H1 (cell line): Measurements from ENCODE around the gene CISTR. TPM values are rescaled to one million over a fixed set of nuclear protein-coding genes. Genes with fewer than 3 reads are reported as not detected.

Experiments
- CTCF ChIA-PET: fragments of 300-600 bp; sonication (Branson Sonifier 250); formaldehyde crosslinking; loops from one replicate; lab custom pipeline; 2021; ENCODE audit not compliant: partially characterized antibody; lab: Charles Lee
- POLR2A ChIA-PET: fragments of 300-600 bp; sonication (Branson Sonifier 250); formaldehyde crosslinking; loops from one replicate; lab custom pipeline; 2021; ENCODE audit warnings: inconsistent platforms; ENCODE audit not compliant: partially characterized antibody; lab: Charles Lee
- DNase-seq, 2 experiments: peaks; one replicate each; pipeline versions ENCODE4 v3.0.0 to v3.0.0-alpha.2; 2010 to 2022; ENCODE audit warnings: low spot score in 2 of 2, low read depth in 1 of 2, mixed read lengths in 1 of 2
- FAIRE-seq: peaks from 2 replicates; lab custom pipeline; 2011; peaks lifted over from hg19 to GRCh38; lab: Jason Lieb, UNC
- H2AFZ ChIP-seq: 2 replicates; pipeline ENCODE4 v1.8.1; 2012; ENCODE audit warnings: low read length, inconsistent platforms
- H2AK5ac ChIP-seq: 2 replicates; pipeline ENCODE4 v1.6.1; 2013; ENCODE audit warnings: low read depth, low read length
- H2BK120ac ChIP-seq: replicated peaks from 2 replicates; pipeline ENCODE3; 2013; ENCODE audit warnings: low read depth, low read length, inconsistent platforms
- H2BK12ac ChIP-seq: 2 replicates; pipeline ENCODE4 v1.6.1; 2013; ENCODE audit warnings: low read depth, low read length
- H2BK15ac ChIP-seq: 2 replicates; pipeline ENCODE4 v1.6.1; 2013; ENCODE audit warnings: low read length
- H2BK20ac ChIP-seq: 2 replicates; pipeline ENCODE4 v1.6.1; 2013; ENCODE audit warnings: low read length
- H2BK5ac ChIP-seq: 2 replicates; pipeline ENCODE4 v1.6.1; 2013; ENCODE audit warnings: low read depth, low read length
- H3K14ac ChIP-seq: 2 replicates; pipeline ENCODE4 v1.6.1; 2013; ENCODE audit warnings: inconsistent platforms; ENCODE audit not compliant: insufficient read length
- H3K18ac ChIP-seq: 2 replicates; pipeline ENCODE4 v1.6.1; 2013; ENCODE audit warnings: low read length; ENCODE audit errors: extremely low read depth
- H3K23ac ChIP-seq: 2 replicates; pipeline ENCODE4 v1.6.1; 2013; ENCODE audit warnings: inconsistent platforms; ENCODE audit not compliant: insufficient read length
- H3K23me2 ChIP-seq: 2 replicates; pipeline ENCODE4 v1.6.1; 2013; ENCODE audit warnings: low read depth, low read length
- H3K27ac ChIP-seq: 2 replicates; pipeline ENCODE4 v1.6.1; 2011; ENCODE audit warnings: low read depth, low read length, inconsistent platforms
- H3K27me3 ChIP-seq, 4 experiments: replicated peaks in 1 of 4; 1 replicate in 1 of 4; 2 replicates in 3 of 4; pipeline versions ENCODE4 v1.6.1 to v1.8.1; 2011 to 2013; ENCODE audit warnings: low read length in 3 of 4, mild to moderate bottlenecking in 3 of 4, inconsistent platforms in 2 of 4, mixed read lengths in 2 of 4, moderate library complexity in 1 of 4; ENCODE audit not compliant: control insufficient read depth in 3 of 4, insufficient read depth in 3 of 4; ENCODE audit errors: extremely low read depth in 1 of 4
- H3K36me3 ChIP-seq, 4 experiments: 2 replicates each; pipeline versions ENCODE4 v1.6.1 to v1.8.1; 2011 to 2013; ENCODE audit warnings: mild to moderate bottlenecking in 4 of 4, low read length in 3 of 4, moderate library complexity in 2 of 4, control low read depth in 1 of 4, inconsistent platforms in 1 of 4; ENCODE audit not compliant: insufficient read depth in 4 of 4, control insufficient read depth in 2 of 4
- H3K4ac ChIP-seq: replicated peaks from 2 replicates; pipeline ENCODE3; 2013; ENCODE audit warnings: low read length, low read depth, mixed read lengths, inconsistent platforms; ENCODE audit not compliant: insufficient read length
- H3K4me1 ChIP-seq, 4 experiments: replicated peaks in 1 of 4; 1 replicate in 1 of 4; 2 replicates in 3 of 4; pipeline versions ENCODE4 v1.6.1 to v1.8.1; 2011 to 2013; ENCODE audit warnings: low read length in 3 of 4, inconsistent platforms in 2 of 4, mixed read lengths in 1 of 4; ENCODE audit not compliant: insufficient read depth in 4 of 4, control insufficient read depth in 3 of 4
- H3K4me2 ChIP-seq, 2 experiments: 2 replicates each; pipeline versions ENCODE4 v1.6.1 to v1.8.1; 2011 to 2013; ENCODE audit warnings: low read depth in 2 of 2, low read length in 2 of 2, control low read depth in 1 of 2, inconsistent platforms in 1 of 2, mild to moderate bottlenecking in 1 of 2; ENCODE audit not compliant: insufficient read depth in 1 of 2
- H3K4me3 ChIP-seq, 4 experiments: fragments of 200-600, 300-600 bp in 1 of 4; sonication (generic), shearing (Covaris generic), sonication (Bioruptor Twin) in 1 of 4; 2 replicates each; pipeline versions ENCODE4 v1.5.1 to v1.8.1; 2011 to 2016; ENCODE audit warnings: low read length in 4 of 4, low read depth in 3 of 4, control low read depth in 2 of 4, inconsistent platforms in 2 of 4, mild to moderate bottlenecking in 2 of 4, mixed read lengths in 1 of 4, moderate library complexity in 1 of 4; ENCODE audit not compliant: insufficient read depth in 2 of 4; ENCODE audit errors: extremely low read depth in 1 of 4
- H3K56ac ChIP-seq: replicated peaks from 2 replicates; pipeline ENCODE3; 2013; ENCODE audit warnings: low read depth, mild to moderate bottlenecking, mixed read lengths, low read length, inconsistent platforms; ENCODE audit not compliant: insufficient read length
- H3K79me1 ChIP-seq: 2 replicates; pipeline ENCODE4 v1.6.1; 2013; ENCODE audit warnings: low read depth, low read length, control low read depth
- H3K79me2 ChIP-seq, 2 experiments: 2 replicates each; pipeline versions ENCODE4 v1.6.1 to v1.8.1; 2012 to 2013; ENCODE audit warnings: low read length in 2 of 2, mild to moderate bottlenecking in 2 of 2, inconsistent platforms in 1 of 2; ENCODE audit not compliant: insufficient read depth in 2 of 2, control insufficient read depth in 1 of 2
- H3K9ac ChIP-seq, 4 experiments: replicated peaks in 1 of 4; 1 replicate in 1 of 4; 2 replicates in 3 of 4; pipeline versions ENCODE4 v1.6.1 to v1.8.1; 2011 to 2013; ENCODE audit warnings: low read depth in 3 of 4, low read length in 3 of 4, control low read depth in 2 of 4, mild to moderate bottlenecking in 2 of 4, moderate library complexity in 2 of 4, inconsistent platforms in 1 of 4; ENCODE audit errors: extremely low read depth in 1 of 4
- H3K9me3 ChIP-seq, 2 experiments: 2 replicates each; pipeline versions ENCODE4 v1.6.1 to v1.8.1; 2012 to 2013; ENCODE audit warnings: mild to moderate bottlenecking in 2 of 2, moderate library complexity in 2 of 2, control low read depth in 1 of 2, inconsistent platforms in 1 of 2, low read depth in 1 of 2, low read length in 1 of 2, mixed read lengths in 1 of 2; ENCODE audit not compliant: insufficient read depth in 2 of 2
- H4K20me1 ChIP-seq, 2 experiments: replicated peaks in 1 of 2; 2 replicates each; pipeline versions ENCODE3 to v1.8.1; 2011 to 2013; ENCODE audit warnings: inconsistent platforms in 2 of 2, low read length in 2 of 2, mild to moderate bottlenecking in 1 of 2; ENCODE audit not compliant: insufficient read depth in 2 of 2, control insufficient read depth in 1 of 2
- H4K5ac ChIP-seq: 2 replicates; pipeline ENCODE4 v1.6.1; 2013; ENCODE audit warnings: low read length, low read depth, mixed read lengths, inconsistent platforms; ENCODE audit not compliant: insufficient read length
- H4K8ac ChIP-seq: 2 replicates; pipeline ENCODE4 v1.8.0; 2013; ENCODE audit warnings: mild to moderate bottlenecking, moderate library complexity, low read length, inconsistent platforms; ENCODE audit not compliant: insufficient read depth; ENCODE audit errors: extremely low read depth
- H4K91ac ChIP-seq: replicated peaks from 2 replicates; pipeline ENCODE3; 2013; ENCODE audit warnings: low read length, mixed read lengths, inconsistent platforms; ENCODE audit not compliant: insufficient read length
- CHD2 ChIP-seq: IDR thresholded peaks from 2 replicates; pipeline ENCODE4 v1.6.1; 2012; ENCODE audit warnings: low read length, improper control_type of control experiment
- CREB1 ChIP-seq: IDR thresholded peaks from 2 replicates; pipeline ENCODE4 v1.6.1; 2012; ENCODE audit warnings: inconsistent platforms
- KDM4A ChIP-seq: IDR thresholded peaks from one replicate; pipeline ENCODE4 v1.7.1; 2012; ENCODE audit warnings: low read depth, mild to moderate bottlenecking, moderate library complexity, low read length, inconsistent platforms; ENCODE audit not compliant: severe bottlenecking
- MAFK ChIP-seq: IDR thresholded peaks from 2 replicates; pipeline ENCODE4 v1.6.1; 2012; ENCODE audit warnings: low read depth, mild to moderate bottlenecking, improper control_type of control experiment, low read length
- WGBS, 2 experiments: shearing (Covaris generic) in 1 of 2; methylation state at CpG; one replicate each; pipeline versions ENCODE4 v1.1.6 to v1.1.7; 2013 to 2015; ENCODE audit warnings: low lambda C conversion rate in 2 of 2, mixed read lengths in 2 of 2, inconsistent platforms in 1 of 2, low coverage in 1 of 2, missing lambda C conversion rate in 1 of 2; ENCODE audit not compliant: insufficient replicate concordance in 2 of 2, insufficient coverage in 1 of 2, insufficient read length in 1 of 2; ENCODE audit errors: extremely low coverage in 1 of 2, missing lambda C conversion rate in 1 of 2; 5-methylcytosine and 5-hydroxymethylcytosine counted together
- polyA plus RNA-seq, 7 experiments: library from polyadenylated mRNA; depleted of rRNA in 3 of 7; stranded (reverse) in 5 of 7; unstranded in 2 of 7; fragments of >200 nt in 5 of 7; fragments of 200-250 nt in 2 of 7; gene quantifications; 1 replicate in 5 of 7; 2 replicates in 1 of 7; 4 replicates in 1 of 7; pipeline versions ENCODE4 v1.2.1 to v1.2.3, GENCODE V29; 2011 to 2013; ENCODE audit warnings: missing spikeins in 2 of 7, mixed read lengths in 2 of 7
- total RNA-seq: library from RNA; stranded (reverse); fragmentation: NEBNext Ultra II Directional; extraction: Animal tissue kit (Norgen Biotek cat#: 25700); gene quantifications from 2 replicates; pipeline ENCODE4 v1.2.1, GENCODE V29; 2021

CISTR gene
- total and polyA plus RNA-seq, 2 of the 8 experiments (the other 6 are each of a cell fraction or from before 2014, with no cell fraction given) = not detected

DNA sequence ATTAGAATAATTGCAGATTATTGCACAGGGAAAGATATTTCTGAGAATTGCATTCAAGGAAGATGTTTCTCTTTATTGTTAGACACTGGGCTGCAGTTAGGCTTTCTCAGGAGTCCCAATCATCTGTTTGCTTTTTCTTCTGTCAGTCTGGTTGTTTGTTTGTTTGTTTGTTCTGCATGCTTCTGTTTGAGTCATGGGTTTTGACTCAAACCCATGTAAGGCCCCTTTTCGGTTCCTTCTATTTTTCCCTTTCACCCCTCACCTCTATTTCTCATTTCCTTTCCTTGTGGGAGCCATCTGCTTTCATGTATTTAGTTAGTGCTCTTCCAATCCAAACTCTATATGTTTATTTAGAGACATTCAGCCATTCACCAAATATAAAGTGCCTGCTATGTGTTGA, 25.1 kb upstream of the CISTR start:
- WGBS, 2 experiments = 83% methylated on average over 1 of the region's 1 CpG; no CpG with 5 or more reads in 1 of the 2 experiments
- Histone ChIP-seq H3K23me2 (no peaks in the 10 kb centered on the region; the same call in 1 of the 2 replicates), H2BK20ac (no peak overlapping the region)
- TF ChIP-seq CREB1 (no peak), CHD2 (no peak), MAFK (no peak), KDM4A (no peak)
- TF ChIP-seq, all 59 proteins: peak for 0
- Histone ChIP-seq H3K9me3 (no peaks in the 10 kb centered on the region), H3K56ac (no peak overlapping the region), H3K27me3 (no peaks in the 10 kb centered on the region), H2BK120ac (no peak overlapping the region), H4K5ac (no peak overlapping the region), H3K9ac (no peak overlapping the region), H3K4me3 (no peak overlapping the region), H3K79me1 (no peaks in the 10 kb centered on the region), H3K27ac (no peak overlapping the region), H3K23ac (no peak overlapping the region), H2AFZ (no peak overlapping the region), H4K8ac (no peak overlapping the region), H3K36me3 (no peaks in the 10 kb centered on the region), H3K14ac (no peak overlapping the region), H3K79me2 (no peaks in the 10 kb centered on the region), H4K20me1 (no peaks in the 10 kb centered on the region), H2BK5ac (no peak overlapping the region), H2AK5ac (no peak overlapping the region), H3K4me1 (peaks cover 0 to 5% (median under 1%) of the 10 kb centered on the region in 4 experiments; a peak in 2 of 7 replicates), H3K18ac (no peak overlapping the region), H3K4ac (no peak overlapping the region), H3K4me2 (no peak overlapping the region), H4K91ac (no peak overlapping the region), H2BK15ac (no peak overlapping the region), H2BK12ac (no peak overlapping the region)
- no peak for FAIRE-seq
- no peak for DNase-seq
- ChIA-PET POLR2A (no interaction called here), CTCF (interaction anchor here (1.7 to 2.6 kb wide), 3 partner anchors 12 to 20 kb away, joined by 6 to 15 read pairs (median 10); no protein-coding TSS in a partner anchor)
